Calu3 (cell line): ENCODE data around the gene PLXNA4. TPM values are rescaled to one million over a fixed set of nuclear protein-coding genes. Genes with fewer than 3 reads are reported as not detected.

Experiments
- BruUV-seq: library from RNA; stranded (reverse); fragments of 400-500 nt; replicated peaks from 2 replicates; lab custom pipeline; 2021; lab: Mats Ljungman, UMichigan
- CTCF ChIA-PET: fragments of 300-600 bp; sonication (Branson Sonifier 250); formaldehyde crosslinking; loops from one replicate; lab custom pipeline; 2022; ENCODE audit warnings: antibody characterized with exemption; lab: Charles Lee
- DNase-seq: peaks from one replicate; pipeline ENCODE4 v3.0.0; 2022
- H3K27ac Mint-ChIP-seq: one replicate; pipeline ENCODE4 v1.8.0; 2022; ENCODE audit warnings: mixed read lengths; ENCODE audit not compliant: unreplicated experiment
- H3K27me3 Mint-ChIP-seq: one replicate; pipeline ENCODE4 v1.8.0; 2022; ENCODE audit warnings: mixed read lengths; ENCODE audit not compliant: unreplicated experiment
- H3K36me3 Mint-ChIP-seq: one replicate; pipeline ENCODE4 v1.8.0; 2022; ENCODE audit warnings: mild to moderate bottlenecking, moderate library complexity, mixed read lengths; ENCODE audit not compliant: insufficient read depth, unreplicated experiment
- H3K4me1 Mint-ChIP-seq: one replicate; pipeline ENCODE4 v1.8.0; 2022; ENCODE audit warnings: mild to moderate bottlenecking, low read depth, mixed read lengths; ENCODE audit not compliant: unreplicated experiment
- H3K4me3 Mint-ChIP-seq: one replicate; pipeline ENCODE4 v1.8.0; 2022; ENCODE audit warnings: mild to moderate bottlenecking, low read depth, moderate library complexity, mixed read lengths; ENCODE audit not compliant: unreplicated experiment
- H3K9me3 Mint-ChIP-seq: one replicate; pipeline ENCODE4 v1.8.0; 2022; ENCODE audit warnings: low read depth, mixed read lengths; ENCODE audit not compliant: unreplicated experiment
- CTCF ChIP-seq: fragments of 200-600 bp; IDR thresholded peaks from one replicate; pipeline ENCODE4 v1.8.0; 2022; ENCODE audit warnings: antibody characterized with exemption; ENCODE audit not compliant: unreplicated experiment
- intact Hi-C: fragments of 100-400 bp; cut with micrococcal nuclease; formaldehyde crosslinking; loops from one replicate; pipeline ENCODE4 v1.10.0; 2022; ENCODE audit not compliant: unreplicated experiment
- total RNA-seq: library from RNA; stranded (reverse); gene quantifications from 2 replicates; pipeline ENCODE4 v1.2.3, GENCODE V29; 2022

PLXNA4 gene
- total RNA-seq, 1 experiment from 2014 or later: not detected

- CTCF ChIA-PET: no interaction called here
- Mint-ChIP-seq H3K9me3 (peaks cover 2% of the 10 kb centered on the region), H3K4me3 (no peak overlapping the region), H3K4me1 (no peaks in the 10 kb centered on the region), H3K36me3 (no peaks in the 10 kb centered on the region), H3K27me3 (peaks cover 82% of the 10 kb centered on the region), H3K27ac (no peak overlapping the region)
- intact Hi-C loops: no loop called here
- no peak for TF ChIP-seq CTCF
- BruUV-seq: no TSS peak
- no peak for DNase-seq
Observed at GRCh38 chr7:132362059-132362458, 214.2 kb downstream of the PLXNA4 start.

DNA sequence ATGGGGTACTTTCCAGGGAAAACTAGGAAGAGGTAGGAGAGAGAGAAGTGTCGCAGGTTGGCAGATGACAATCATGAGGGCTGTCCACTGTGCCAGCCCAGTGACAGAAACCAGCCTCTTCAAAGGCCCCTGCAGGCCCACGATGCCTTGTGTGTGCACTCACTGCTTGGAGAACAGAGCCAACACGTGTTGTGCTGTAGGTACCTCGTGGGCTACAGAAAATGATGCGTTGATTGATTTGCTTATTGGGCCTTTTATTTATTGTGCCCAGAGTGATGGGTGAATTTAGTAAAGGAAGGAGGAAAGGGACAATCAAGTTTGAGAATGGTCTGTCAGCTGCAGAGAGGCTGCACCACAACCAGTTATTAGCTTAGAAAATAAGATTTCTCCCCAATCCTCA, 215.1 kb downstream of the PLXNA4 start:
- no peaks in the 10 kb centered on the region for H3K4me1 Mint-ChIP-seq
- no peak overlapping the region for H3K4me3 Mint-ChIP-seq
- no peak for TF ChIP-seq CTCF
- intact Hi-C loops: no loop called here
- H3K27me3 Mint-ChIP-seq: peaks cover 89% of the 10 kb centered on the region
- no TSS peak for BruUV-seq
- H3K27ac Mint-ChIP-seq: no peak overlapping the region
- no peak for DNase-seq
- no peaks in the 10 kb centered on the region for H3K36me3 Mint-ChIP-seq
- CTCF ChIA-PET: no interaction called here
- H3K9me3 Mint-ChIP-seq: peaks cover 2% of the 10 kb centered on the region

DNA sequence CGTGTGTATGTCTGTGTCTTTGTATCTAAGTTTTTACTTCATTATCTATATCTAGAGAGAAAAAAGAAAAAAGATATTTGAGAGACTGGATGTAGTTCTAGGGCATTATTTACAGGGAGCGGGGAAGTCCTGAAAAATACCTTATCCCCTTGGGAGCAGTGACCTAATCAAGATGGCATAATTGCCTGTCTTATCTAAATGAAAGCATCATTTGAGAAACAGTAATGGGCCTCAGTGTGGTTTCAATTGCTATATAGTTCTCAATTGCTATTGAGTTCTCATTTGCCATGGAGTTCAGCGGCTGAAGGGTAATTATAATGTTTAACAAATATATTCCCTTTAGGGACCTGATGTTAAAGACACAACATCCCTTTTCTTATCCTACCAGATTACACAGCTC, 216.5 kb downstream of the PLXNA4 start:
- Mint-ChIP-seq H3K27ac (no peak overlapping the region), H3K4me3 (no peak overlapping the region), H3K4me1 (no peaks in the 10 kb centered on the region), H3K9me3 (peaks cover 2% of the 10 kb centered on the region), H3K27me3 (peaks cover 89% of the 10 kb centered on the region), H3K36me3 (no peaks in the 10 kb centered on the region)
- DNase-seq: no peak
- no peak for TF ChIP-seq CTCF
- intact Hi-C loops: no loop called here
- CTCF ChIA-PET: interaction anchor here (0.7 kb wide), 2 partner anchors 91 to 216 kb away, joined by 6 read pairs; partner anchors contain the start of gene PLXNA4
- no TSS peak for BruUV-seq

GRCh38 chr7:132355048-132355447, 221.2 kb downstream of the PLXNA4 start:
- no peak for TF ChIP-seq CTCF
- CTCF ChIA-PET: no interaction called here
- no peak for DNase-seq
- H3K9me3 Mint-ChIP-seq: no peaks in the 10 kb centered on the region
- no peaks in the 10 kb centered on the region for H3K4me1 Mint-ChIP-seq
- no peak overlapping the region for H3K27ac Mint-ChIP-seq
- BruUV-seq: no TSS peak
- intact Hi-C loops: no loop called here
- no peaks in the 10 kb centered on the region for H3K36me3 Mint-ChIP-seq
- no peak overlapping the region for H3K4me3 Mint-ChIP-seq
- H3K27me3 Mint-ChIP-seq: peaks cover 91% of the 10 kb centered on the region
